Cardiac muscle cell (in vitro differentiated cells and primary cell): ENCODE measurements around the gene CCDC194. TPM values are rescaled to one million over a fixed set of nuclear protein-coding genes. Genes with fewer than 3 reads are reported as not detected.

Source experiments
- DNase-seq, 2 donors: peaks; one replicate each; pipeline versions ENCODE4 v3.0.0 to v3.0.0-alpha.2; 2010 to 2017; ENCODE audit warnings: low read depth in 1 of 2, low spot score in 1 of 2
- H3K27ac ChIP-seq: fragments of 200-600 bp; sonication (generic); 2 replicates; pipeline ENCODE4 v1.5.1; 2016
- H3K27me3 ChIP-seq: fragments of 200-600 bp; sonication (generic); 2 replicates; pipeline ENCODE4 v1.6.0; 2016; ENCODE audit warnings: control low read depth
- H3K36me3 ChIP-seq: fragments of 200-600 bp; sonication (generic); 2 replicates; pipeline ENCODE4 v1.5.1; 2016; ENCODE audit warnings: control low read depth
- H3K4me1 ChIP-seq: fragments of 200-600 bp; sonication (generic); 2 replicates; pipeline ENCODE4 v1.8.1; 2017; ENCODE audit warnings: low read depth, mild to moderate bottlenecking, mixed run types
- H3K4me3 ChIP-seq: fragments of 200-600 bp; sonication (generic); 2 replicates; pipeline ENCODE4 v1.5.1; 2016; ENCODE audit warnings: mild to moderate bottlenecking
- H3K9me3 ChIP-seq: fragments of 200-600 bp; sonication (generic); 2 replicates; pipeline ENCODE4 v1.5.1; 2017; ENCODE audit warnings: low read depth, mild to moderate bottlenecking, control low read depth
- CTCF ChIP-seq: IDR thresholded peaks from 2 replicates; pipeline ENCODE4 v1.5.1; 2012; ENCODE audit warnings: low read depth, mild to moderate bottlenecking, low read length
- polyA plus RNA-seq: library from polyadenylated mRNA; unstranded; fragments of >200 nt; fragmentation: Nextera tagmentation; extraction: Ambion mirVana; gene quantifications from 2 replicates; pipeline ENCODE4 v1.2.1, GENCODE V29; 2016
- total RNA-seq: library from RNA; depleted of rRNA; stranded (reverse); fragments of >200 nt; gene quantifications from 2 replicates; pipeline ENCODE4 v1.2.3, GENCODE V29; 2016

Gene CCDC194
- total and polyA plus RNA-seq, 2 experiments from 2014 or later, result 2.2 to 2.3 TPM

GRCh38 chr19:17346109-17346671 lies 47.8 kb downstream of the CCDC194 start:
- H3K9me3 ChIP-seq, result no peaks in the 10 kb centered on the region
- peak; percentile 87 for TF ChIP-seq CTCF
- H3K27ac ChIP-seq, result no peak overlapping the region
- H3K27me3 ChIP-seq, result no peaks in the 10 kb centered on the region
- DNase-seq, result peak; percentile 68 to 77
- no peaks in the 10 kb centered on the region for H3K4me1 ChIP-seq
- no peak overlapping the region for H3K4me3 ChIP-seq
- no peaks in the 10 kb centered on the region for H3K36me3 ChIP-seq

- TF ChIP-seq CTCF, result no peak
- Histone ChIP-seq H3K27me3 (no peaks in the 10 kb centered on the region), H3K36me3 (no peaks in the 10 kb centered on the region), H3K4me1 (peaks cover 4% of the 10 kb centered on the region), H3K4me3 (no peak overlapping the region), H3K9me3 (no peaks in the 10 kb centered on the region), H3K27ac (no peak overlapping the region)
- no peak for DNase-seq
These were observed 52.2 kb downstream of the CCDC194 start for GRCh38 chr19:17341845-17342244.

DNA sequence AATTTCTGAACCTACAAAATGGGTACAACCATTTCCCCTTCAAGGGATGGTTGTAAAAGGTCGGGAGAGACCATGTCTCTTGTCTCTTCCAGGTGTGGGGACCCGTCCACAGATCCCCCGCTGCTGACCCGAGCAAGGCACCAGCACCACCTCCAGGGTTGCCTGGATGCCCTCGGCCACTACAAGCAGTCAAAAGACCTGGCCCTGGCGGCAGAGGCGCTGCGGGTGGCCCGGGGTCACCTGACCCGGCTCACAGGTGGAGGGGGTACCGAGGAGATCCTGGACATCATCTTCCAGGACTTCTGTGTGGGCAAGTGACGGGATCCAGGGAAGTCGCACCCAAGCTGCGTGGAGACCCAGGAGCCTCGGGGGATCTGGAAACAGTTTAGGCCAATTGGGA lies 52.6 kb downstream of the CCDC194 start:
- no peak for DNase-seq
- no peak for TF ChIP-seq CTCF
- Histone ChIP-seq H3K4me3 (no peak overlapping the region), H3K9me3 (no peaks in the 10 kb centered on the region), H3K36me3 (no peaks in the 10 kb centered on the region), H3K27ac (no peak overlapping the region), H3K27me3 (no peaks in the 10 kb centered on the region), H3K4me1 (peaks cover 4% of the 10 kb centered on the region)

DNA sequence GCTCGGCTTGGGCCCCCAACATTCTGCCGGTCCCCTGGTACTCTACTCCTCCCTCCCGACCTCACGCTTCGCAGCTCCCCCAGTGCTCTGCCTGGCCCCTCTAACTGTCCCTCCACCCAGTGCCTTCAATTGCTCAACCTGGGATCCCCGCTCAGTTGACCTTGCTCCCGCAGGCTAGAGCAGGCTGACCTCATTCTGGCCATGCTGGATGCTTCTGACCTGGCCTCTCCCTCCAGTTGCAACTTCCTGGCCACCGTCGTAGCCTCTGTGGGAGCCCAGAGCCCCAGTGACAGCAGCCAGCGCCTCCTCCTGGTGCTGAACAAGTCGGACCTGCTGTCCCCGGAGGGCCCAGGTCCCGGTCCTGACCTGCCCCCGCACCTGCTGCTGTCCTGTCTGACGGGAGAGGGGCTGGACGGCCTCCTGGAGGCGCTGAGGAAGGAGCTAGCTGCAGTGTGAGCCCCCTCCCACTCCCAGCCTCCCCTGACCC lies 53.1 kb downstream of the CCDC194 start:
- Histone ChIP-seq H3K9me3 (no peaks in the 10 kb centered on the region), H3K36me3 (no peaks in the 10 kb centered on the region), H3K4me3 (no peak overlapping the region), H3K27me3 (no peaks in the 10 kb centered on the region), H3K27ac (no peak overlapping the region), H3K4me1 (peaks cover 4% of the 10 kb centered on the region)
- TF ChIP-seq CTCF, result no peak
- no peak for DNase-seq

Other genes starting within 250 kb of the CCDC194 start
- 24.3 and 38.1 TPM in 2 replicates for gene USE1, start 178.8 kb downstream of the CCDC194 start, total RNA-seq
- 28.5 and 47.8 TPM in 2 replicates for gene USE1, start 178.8 kb downstream of the CCDC194 start, polyA plus RNA-seq
- 9.3 and 14.5 TPM in 2 replicates for gene OCEL1, start 168.0 kb downstream of the CCDC194 start, total RNA-seq
- gene OCEL1, start 168.0 kb downstream of the CCDC194 start, polyA plus RNA-seq, result 31.3 and 42.5 TPM in 2 replicates
- 147 and 173 TPM in 2 replicates for gene NR2F6, start 148.3 kb downstream of the CCDC194 start, total RNA-seq
- 124 and 141 TPM in 2 replicates for gene NR2F6, start 148.3 kb downstream of the CCDC194 start, polyA plus RNA-seq
- gene USHBP1, start 129.5 kb downstream of the CCDC194 start, total RNA-seq, result 0.07 and 0.39 TPM in 2 replicates
- gene USHBP1, start 129.5 kb downstream of the CCDC194 start, polyA plus RNA-seq, result 0.56 and 2.2 TPM in 2 replicates
- gene BABAM1, start 126.8 kb downstream of the CCDC194 start, total RNA-seq, result 115 and 141 TPM in 2 replicates
- gene BABAM1, start 126.8 kb downstream of the CCDC194 start, polyA plus RNA-seq, result 136 and 140 TPM in 2 replicates
- 1.9 and 5.7 TPM in 2 replicates for gene ANKLE1, start 112.3 kb downstream of the CCDC194 start, total RNA-seq
- 1.1 and 3.3 TPM in 2 replicates for gene ANKLE1, start 112.3 kb downstream of the CCDC194 start, polyA plus RNA-seq
- gene ABHD8, start 90.8 kb downstream of the CCDC194 start, total RNA-seq, result 41.6 and 50.6 TPM in 2 replicates
- 38.1 and 46.8 TPM in 2 replicates for gene ABHD8, start 90.8 kb downstream of the CCDC194 start, polyA plus RNA-seq
- gene MRPL34, start 88.3 kb downstream of the CCDC194 start, total RNA-seq, result 274 and 304 TPM in 2 replicates
- gene MRPL34, start 88.3 kb downstream of the CCDC194 start, polyA plus RNA-seq, result 172 and 184 TPM in 2 replicates
- gene DDA1, start 84.6 kb downstream of the CCDC194 start, total RNA-seq, result 45.4 and 47.6 TPM in 2 replicates
- gene DDA1, start 84.6 kb downstream of the CCDC194 start, polyA plus RNA-seq, result 53.3 and 55.2 TPM in 2 replicates
- gene ANO8, start 59.3 kb downstream of the CCDC194 start, total RNA-seq, result 14.4 and 21.1 TPM in 2 replicates
- 2.8 and 3.6 TPM in 2 replicates for gene ANO8, start 59.3 kb downstream of the CCDC194 start, polyA plus RNA-seq
- gene GTPBP3, start 56.6 kb downstream of the CCDC194 start, total RNA-seq, result 78.6 and 95.6 TPM in 2 replicates
- gene GTPBP3, start 56.6 kb downstream of the CCDC194 start, polyA plus RNA-seq, result 34.9 and 53.4 TPM in 2 replicates
- gene PLVAP, start 16.9 kb downstream of the CCDC194 start, total RNA-seq, result 2.1 and 4.3 TPM in 2 replicates
- 4.2 and 6.1 TPM in 2 replicates for gene PLVAP, start 16.9 kb downstream of the CCDC194 start, polyA plus RNA-seq
- 69.3 and 166 TPM in 2 replicates for gene BST2, start 11.4 kb upstream of the CCDC194 start, total RNA-seq
- gene BST2, start 11.4 kb upstream of the CCDC194 start, polyA plus RNA-seq, result 91.8 and 184 TPM in 2 replicates
- 133 and 148 TPM in 2 replicates for gene MVB12A, start 25.9 kb upstream of the CCDC194 start, total RNA-seq
- gene MVB12A, start 25.9 kb upstream of the CCDC194 start, polyA plus RNA-seq, result 130 and 148 TPM in 2 replicates
- 3.2 and 3.3 TPM in 2 replicates for gene TMEM221, start 54.5 kb upstream of the CCDC194 start, total RNA-seq
- gene TMEM221, start 54.5 kb upstream of the CCDC194 start, polyA plus RNA-seq, result 5.7 and 6.0 TPM in 2 replicates
- gene NXNL1, start 66.7 kb upstream of the CCDC194 start, total RNA-seq, result not detected in 2 replicates
- gene NXNL1, start 66.7 kb upstream of the CCDC194 start, polyA plus RNA-seq, result 0.16 TPM in 1 of 2 replicates, not detected in the other
- gene SLC27A1, start 76.3 kb upstream of the CCDC194 start, total RNA-seq, result 28.5 and 40.4 TPM in 2 replicates
- 30.1 and 31.8 TPM in 2 replicates for gene SLC27A1, start 76.3 kb upstream of the CCDC194 start, polyA plus RNA-seq
- 150 and 177 TPM in 2 replicates for gene PGLS, start 117.5 kb upstream of the CCDC194 start, total RNA-seq
- 116 and 118 TPM in 2 replicates for gene PGLS, start 117.5 kb upstream of the CCDC194 start, polyA plus RNA-seq
- gene COLGALT1, start 161.5 kb upstream of the CCDC194 start, total RNA-seq, result 62.9 and 93.5 TPM in 2 replicates
- 41.1 and 60.9 TPM in 2 replicates for gene COLGALT1, start 161.5 kb upstream of the CCDC194 start, polyA plus RNA-seq